GM19452 (cell line): Measurements from ENCODE around the gene RPA1.
"Not testable (repeated sequence)": the region's sequence is repeated elsewhere in the genome, so short reads cannot be mapped to it uniquely, and the experiment has no call there.

Experiments
- ATAC-seq: cut with Tn5 transposase; IDR thresholded peaks from one replicate; pipeline ENCODE4 v1.9.1; 2021; ENCODE audit not compliant: unreplicated experiment

RPA1 gene

DNA sequence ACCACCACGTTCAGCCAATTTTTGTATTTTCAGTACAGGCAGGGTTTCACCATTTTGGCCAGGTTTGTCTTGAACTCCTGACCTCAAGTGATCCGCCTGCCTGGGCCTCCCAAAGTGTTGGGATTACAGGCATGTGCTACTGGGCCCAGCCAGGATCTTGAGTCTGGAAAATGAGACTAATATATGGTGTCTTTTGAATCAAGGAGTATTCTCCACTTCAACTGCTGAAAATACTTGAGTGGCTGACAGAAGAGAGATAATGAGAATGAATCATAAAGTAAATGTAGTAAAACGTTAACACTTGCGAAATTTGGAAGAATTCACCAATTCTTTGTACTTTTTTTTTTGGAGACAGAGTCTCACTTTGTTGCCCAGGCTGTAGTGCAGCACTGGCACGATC is 16.7 kb upstream of the RPA1 start:
- no peak for ATAC-seq

DNA sequence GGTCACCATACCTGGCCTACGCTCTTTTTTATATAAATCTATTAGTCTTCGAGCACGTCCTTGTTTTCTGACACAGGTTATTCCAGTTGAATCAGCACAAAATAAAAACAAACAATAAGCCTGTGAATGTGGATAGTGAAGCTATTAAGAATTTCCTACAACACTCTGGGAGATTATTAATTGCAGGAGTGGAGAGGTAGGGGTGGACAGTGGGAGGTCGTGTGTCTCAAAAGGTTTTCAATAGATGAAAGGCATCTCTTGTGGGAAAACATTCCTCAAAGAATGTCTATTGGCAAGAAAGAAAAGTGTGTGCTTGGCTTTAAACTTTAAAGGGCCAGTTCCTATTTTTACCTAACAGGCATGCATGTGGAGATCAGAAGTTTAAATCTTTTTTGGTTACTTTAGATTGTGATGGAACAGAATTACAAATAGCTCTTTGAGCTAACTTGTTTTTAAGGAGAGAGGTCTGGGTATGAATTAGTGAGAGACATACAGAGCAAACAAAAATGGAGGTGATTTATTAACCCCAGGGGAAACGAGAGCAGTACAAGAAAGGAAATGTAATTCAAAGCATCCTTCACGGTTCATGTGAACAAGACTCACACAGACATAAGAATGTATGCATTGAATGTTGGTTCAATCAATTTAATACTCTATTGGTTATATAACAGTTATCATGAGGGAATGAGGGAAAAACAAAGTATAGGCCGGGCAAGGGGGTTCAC is 9.1 kb upstream of the RPA1 start:
- no peak for ATAC-seq

DNA sequence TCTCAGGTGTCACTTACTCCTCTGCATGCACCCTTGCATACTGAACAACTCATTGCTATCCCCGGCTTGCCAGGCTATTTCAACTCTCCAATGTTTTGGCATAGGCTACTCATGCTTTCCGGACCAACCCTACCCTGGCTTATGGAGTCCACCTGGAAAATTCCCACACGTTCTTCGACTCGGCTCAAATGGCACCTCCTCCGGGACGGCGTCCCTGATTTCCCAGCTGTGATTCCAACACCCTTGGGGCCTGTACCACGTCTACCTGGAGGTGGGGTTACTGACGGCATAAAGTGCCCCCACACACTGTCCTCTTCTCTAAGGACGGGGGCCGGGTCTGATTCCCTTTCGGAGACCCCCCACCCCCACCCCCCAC is 601 bp upstream of the RPA1 start:
- peak; percentile 12 for ATAC-seq

DNA sequence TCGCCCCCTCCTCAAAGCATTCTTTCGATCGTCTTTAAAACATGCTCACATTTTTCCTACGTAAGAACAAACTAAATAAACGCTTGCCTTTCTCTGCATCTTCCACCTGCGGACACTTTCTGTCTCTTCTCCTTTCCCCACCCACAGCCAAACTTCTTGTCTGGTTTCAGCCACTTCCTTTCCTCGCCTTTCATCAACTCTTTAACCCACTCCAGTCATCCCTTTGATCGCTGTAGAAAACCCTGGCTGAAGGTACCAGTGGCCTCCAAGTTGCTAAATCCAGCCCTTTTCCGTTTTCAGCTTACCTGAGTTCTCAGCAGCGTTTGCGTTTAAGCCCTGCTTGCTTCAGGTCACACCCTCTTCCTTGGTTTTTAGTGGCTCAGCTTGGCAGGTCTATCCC is 483 bp downstream of the RPA1 start:
- no peak for ATAC-seq

DNA sequence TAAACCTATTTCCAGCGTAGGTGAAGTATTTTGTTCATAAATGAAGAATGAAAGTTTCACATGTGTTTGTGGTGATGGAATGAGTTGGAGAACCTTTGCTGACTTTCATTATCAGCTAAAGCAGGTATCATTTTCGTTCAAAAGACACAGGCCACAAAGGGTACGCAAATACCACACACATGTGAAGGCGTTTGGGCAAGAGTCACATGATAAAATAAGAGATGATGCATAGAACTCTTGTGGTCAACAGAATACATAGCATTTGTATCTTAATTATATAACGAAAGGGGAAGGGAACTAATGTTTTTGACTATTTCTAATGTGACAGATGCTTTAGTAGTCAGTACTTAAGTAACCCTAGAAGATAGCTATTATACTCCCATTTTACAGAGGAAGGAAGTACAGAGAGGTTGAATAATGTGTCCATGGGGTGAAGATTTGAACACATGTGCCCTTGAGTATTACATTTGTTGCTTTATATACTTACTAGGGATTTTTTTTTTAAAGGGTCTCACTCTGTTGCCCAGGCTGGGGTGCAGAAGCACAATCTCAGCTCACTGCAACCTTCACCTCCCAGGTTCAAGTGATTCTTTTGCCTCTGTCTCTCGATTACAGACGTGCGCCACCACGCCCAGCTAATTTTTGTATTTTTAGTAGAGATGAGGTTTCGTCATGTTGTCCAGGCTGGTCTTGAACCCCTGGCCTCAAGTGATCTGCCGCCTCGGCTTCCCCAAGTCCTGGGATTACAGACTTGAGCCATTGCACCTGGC is 4.8 kb downstream of the RPA1 start:
- ATAC-seq = peak; percentile 55

DNA sequence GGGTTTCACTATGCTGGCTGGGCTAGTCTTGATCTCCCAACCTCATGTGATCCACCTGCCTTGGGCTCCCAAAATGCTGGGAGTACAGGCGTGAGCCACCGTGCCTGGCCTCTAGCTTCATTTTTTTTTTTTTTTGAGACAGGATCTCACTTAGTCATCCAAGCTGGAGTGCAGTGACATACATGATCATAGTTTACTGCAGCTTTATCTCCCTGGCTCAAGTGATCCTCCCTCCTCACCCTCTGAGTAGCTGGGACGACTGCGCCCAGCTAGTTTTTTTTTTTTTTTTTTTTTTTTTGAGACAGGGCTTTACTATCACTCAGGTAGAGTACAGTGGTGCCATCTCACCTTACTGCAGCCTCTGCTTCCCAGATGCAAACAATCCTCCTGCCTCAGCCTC is 9.7 kb downstream of the RPA1 start:
- ATAC-seq = no peak

DNA sequence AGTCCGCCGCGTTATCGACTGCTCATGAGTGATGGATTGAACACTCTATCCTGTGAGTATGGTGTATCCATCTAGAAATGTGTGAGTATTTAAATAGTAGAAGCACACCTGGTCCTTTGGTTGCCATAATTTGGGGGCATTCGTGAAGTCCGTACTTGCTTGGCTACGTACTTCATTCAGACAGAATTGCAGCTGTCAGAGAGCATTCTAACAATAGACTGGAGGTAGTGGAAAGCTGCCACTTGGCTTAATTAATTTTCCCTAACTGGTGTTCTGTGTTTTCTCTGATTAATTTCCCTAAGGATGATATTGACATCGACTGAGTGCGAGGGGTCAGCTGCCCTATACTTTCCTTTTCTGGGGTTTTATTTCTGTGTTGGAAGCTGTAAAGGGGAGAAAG is 14.1 kb downstream of the RPA1 start:
- ATAC-seq = no peak

DNA sequence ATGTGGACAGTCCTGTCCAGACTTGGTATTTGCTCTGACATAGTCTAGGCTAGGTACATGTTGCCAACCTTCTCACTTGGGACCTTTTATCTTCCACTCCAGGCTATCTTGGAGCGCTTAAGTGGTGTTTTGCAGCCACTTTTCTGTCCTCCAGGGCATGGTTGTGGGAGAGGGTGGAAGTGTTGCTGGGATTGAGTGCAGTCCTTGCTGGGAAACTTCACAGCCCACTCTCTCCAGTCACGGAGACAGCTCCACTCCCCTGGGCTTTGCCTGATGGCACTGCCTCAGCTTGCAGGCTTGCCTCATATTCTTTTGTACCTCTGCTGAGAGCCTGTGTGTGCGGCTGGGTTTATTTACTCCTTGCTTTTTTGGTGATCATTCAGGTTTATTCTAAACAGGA is 17.4 kb downstream of the RPA1 start:
- no peak for ATAC-seq

DNA sequence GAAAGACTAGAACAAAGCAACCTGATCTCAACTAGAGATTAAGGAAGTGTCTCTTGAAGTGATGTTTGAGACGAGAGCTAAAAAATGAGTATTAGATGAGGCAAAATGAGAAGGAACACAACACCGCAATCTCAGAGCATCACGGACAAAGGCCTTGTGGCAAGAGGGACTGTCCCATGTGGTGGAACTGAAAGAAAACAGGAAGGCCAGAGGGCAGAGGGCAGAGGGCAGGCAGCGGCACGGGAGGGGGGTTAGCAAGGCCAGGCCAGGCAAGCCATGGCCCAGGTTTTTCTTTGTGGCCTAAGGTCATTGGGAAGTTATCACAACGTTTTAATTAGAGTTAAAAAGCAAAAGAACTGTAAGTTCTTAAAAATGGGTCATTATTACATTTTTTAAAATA is 22.5 kb downstream of the RPA1 start:
- ATAC-seq = no peak

DNA sequence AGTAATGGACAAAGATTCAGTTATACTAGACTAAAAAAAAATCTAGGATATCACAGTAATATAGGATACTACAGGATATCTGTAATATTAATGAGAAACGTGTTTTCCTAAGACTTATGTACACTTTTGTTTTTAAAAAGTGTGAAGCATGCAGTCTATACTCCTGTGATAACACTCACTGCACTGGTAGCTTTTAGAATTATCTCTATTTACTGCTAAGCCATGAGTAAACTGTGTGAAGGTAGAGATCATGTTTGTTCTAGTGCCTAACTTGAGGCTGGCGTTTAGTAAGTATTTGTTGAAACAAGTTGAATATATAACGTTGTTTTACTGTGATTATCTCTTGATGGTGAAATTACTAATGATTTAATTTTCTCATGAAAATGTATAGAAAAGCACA is 23.9 kb downstream of the RPA1 start:
- ATAC-seq = no peak

DNA sequence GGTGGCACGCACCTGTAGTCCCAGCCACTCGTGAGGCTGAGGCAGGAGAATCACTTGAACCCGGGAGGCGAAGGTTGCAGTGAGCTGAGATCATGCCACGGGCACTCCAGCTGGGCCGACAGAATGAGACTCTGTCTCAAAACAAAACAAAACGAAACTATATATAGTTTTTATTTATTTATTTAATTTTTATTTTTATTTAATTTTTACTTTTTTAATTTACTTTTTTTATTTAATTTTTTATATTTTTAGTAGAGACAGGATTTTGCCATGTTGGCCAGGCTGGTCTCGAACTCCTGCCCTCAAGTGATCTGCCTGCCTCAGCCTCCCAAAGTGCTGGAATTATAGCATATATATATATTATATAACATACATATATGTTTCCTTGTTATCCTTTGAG is 26.7 kb downstream of the RPA1 start:
- ATAC-seq = not testable (repeated sequence)

DNA sequence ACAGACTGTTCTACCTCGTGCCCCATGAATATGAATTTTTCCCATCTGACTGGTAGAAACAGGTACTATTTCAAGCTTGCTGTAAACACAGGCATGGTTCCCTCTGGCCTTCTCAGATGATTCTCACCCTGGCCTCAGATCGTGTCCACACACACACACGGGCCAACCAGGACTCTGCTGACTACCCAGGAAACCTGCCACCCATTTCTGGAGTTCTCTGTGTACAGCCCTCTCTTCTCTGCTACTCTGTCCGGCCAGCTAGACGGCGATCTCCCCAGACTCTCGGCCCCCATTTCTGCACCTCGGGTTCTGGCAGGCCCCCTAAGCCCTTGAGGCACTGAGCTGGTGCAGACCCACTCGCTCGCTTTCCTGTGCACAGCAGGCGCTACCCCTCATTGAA is 31.2 kb downstream of the RPA1 start:
- no peak for ATAC-seq

DNA sequence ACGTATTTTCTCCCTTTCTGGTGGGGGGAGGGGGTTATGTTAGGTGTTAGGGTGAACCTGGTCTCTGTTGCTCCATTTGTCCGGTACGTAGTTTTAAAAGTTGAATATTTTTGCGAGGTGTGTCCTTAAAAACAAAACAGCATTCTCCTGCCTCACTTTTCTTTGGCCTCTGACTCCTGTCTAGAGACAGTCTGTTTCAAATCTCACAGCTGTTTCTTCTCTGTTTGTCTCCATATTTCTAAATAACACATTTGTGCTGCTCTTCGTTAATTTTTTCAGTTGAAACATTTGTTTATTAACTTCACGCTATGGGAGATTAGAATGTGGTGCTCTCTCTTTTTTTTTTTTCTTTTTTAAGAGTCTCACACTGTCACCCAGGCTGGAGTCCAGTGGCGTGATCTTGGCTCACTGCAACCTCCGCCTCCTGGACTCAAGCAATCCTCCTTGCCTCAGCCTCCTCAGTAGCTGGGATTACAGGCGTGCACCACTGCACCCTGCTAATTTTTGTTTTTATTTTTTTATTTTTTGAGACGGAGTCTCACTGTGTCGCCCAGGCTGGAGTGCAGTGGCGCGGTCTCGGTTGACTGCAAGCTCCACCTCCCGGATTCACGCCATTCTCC is 31.7 kb downstream of the RPA1 start:
- ATAC-seq = no peak

DNA sequence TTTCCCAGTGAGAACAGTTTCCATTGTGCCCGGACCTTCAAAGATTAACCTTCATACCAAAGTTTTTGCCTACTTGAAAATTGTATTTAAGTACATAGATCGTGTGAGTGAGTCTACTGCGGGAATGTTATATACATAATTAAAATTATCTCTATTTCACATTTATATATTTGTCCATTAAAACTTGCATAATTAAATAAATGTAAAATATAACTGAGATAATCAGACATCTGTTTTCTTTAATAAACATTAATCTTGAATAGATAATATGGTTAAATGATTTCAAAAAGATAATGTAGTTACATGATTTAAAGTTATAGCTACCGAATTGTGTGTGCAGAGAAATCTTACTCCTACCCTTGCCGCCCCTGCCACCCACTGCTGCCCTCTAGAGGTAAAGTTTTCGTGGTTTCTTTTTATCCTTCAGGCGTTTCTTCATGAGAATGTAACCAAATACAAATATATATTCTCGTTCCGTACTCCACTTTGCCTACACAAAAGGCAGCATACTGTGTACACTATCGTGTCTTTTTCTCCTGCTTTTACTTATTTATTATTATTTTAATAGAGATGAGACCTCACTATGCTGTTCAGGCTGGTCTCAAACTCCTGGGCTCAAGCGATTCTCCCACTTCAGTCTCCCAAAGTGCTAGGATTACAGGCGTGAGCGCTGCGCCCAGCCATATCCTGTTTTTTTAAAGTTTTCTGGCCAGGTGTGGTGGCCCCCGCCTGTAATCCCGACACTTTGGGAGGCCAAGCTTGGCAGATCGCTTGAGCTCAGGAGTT is 35.6 kb downstream of the RPA1 start:
- ATAC-seq = no peak

DNA sequence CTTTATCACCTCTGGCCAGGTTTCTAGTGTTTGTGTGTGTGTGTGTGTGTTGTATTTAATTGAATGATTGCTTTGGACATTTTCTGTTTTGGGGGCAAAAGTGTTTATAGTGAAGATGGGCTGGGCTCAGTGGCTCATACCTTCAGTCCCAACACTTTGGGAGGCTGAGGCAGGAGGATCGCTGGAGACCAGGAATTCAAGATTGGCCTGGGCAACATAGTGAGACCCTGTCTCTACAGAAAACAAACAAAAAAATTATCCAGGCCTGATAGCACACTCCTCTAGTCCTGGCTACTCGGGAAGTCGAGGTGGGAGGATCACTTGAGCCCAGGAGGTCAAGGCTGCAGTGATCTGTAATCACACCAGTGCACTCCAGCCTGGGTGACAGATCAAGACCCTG is 37.5 kb downstream of the RPA1 start:
- ATAC-seq = no peak

DNA sequence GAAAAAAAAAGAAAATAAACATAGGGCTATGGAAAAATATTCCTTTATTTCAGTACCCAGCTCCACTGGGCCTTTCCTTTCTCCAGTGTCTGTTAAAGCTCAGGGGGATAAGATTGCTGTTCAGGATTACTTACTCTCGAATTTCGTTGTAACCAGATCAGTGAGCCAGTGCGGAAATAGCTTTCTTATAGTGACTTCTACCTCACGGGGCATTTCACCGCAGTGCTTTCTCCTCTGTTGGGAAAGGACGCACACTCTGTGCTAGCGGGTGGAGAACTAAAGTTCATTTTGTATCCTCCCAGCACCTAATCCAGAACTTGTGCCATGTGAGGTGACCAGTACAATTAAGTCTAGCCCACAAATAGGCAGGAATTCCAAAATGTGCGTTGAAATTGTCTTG is 38.3 kb downstream of the RPA1 start:
- no peak for ATAC-seq

DNA sequence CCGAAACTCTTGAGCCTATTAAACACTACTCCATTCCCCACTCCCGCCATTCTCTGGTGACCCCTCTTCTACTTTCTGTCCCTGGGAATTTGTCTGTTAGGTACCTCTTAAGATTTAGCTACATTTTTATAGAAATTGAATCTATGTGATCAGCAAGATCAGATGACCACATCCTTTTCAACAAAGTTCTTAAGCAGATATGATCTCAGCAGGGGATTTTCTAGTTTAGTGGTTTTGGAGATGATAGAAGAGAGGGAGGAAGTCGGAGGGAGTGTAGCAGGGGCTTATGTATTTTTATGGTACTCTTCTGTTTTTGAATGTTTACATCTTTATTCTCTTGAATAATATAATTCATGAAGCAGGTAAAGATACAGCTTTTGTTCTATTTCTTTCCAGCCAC is 40.8 kb downstream of the RPA1 start:
- ATAC-seq = no peak

DNA sequence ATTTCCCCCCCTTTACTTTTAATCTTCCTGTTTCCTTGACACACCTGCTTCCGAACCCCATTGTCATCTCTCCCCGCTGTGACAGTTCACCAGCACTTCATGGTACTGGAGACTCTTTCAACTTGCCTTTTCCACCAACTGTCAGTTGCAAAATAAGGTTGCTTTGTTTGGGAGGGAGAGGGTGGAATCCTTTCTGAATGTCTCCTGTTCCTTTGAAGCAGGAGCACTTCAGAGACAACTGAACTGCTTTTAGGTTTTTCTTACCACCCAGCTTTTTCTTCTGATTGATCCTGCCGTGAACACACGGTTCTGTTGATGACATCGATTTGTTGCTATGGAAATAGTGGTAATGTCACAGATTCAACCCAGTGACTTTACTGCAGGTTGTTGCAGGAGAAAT is 42.0 kb downstream of the RPA1 start:
- no peak for ATAC-seq

DNA sequence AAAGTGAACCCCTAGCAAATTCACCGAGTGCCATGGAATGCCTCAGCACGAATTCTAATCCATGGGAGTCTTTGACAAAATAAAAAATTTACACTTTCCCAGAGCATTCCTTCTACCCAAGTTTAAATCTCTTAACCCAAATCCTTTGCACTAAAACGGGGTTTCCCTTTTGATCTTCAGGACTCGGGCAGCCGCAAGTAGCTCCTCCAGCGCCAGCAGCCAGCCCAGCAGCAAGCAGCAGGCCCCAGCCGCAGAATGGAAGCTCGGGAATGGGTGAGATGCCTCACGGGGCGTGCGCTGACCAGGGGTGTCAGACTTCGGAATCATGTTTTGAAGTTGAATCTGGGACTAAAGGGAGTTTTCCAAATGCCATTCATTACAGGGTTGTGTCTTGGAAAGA is 42.4 kb downstream of the RPA1 start:
- no peak for ATAC-seq

DNA sequence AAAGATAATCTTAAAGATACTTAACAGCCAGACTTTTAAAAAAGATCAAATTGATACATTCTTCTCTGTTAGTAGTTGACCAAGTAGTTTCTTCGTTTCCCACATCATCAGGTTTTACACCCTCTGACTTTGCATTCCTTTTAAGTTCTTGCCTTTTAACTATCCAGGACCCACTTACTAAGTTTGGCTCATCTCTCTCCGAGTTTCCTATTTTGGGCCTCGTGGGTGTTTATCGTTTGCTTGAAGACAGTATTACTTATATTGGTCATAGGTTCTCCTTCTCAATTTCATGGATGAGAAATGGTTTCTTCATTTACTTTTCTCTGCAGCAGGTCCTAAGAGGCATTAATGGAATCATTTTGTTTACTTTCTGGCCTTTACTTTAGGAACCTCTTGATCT is 43.2 kb downstream of the RPA1 start:
- no peak for ATAC-seq

DNA sequence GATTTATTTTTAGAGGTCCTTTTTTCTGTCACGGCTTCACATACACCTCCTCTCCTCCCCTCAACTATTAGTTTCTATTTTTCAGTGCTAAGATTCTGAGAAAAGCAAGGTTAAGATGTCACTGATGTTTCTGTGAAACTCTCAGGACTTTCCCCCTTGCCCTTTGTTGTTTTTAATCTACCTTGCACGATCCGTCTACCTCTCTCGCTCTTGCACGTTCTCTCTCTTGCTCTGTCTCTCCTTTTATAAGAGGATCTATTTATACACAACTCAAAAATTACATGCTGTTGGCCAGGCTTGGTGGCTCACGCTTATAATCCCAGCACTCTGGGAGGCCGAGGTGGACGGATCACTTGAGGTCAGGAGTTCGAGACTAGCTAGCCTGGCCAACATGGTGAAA is 43.6 kb downstream of the RPA1 start:
- no peak for ATAC-seq

DNA sequence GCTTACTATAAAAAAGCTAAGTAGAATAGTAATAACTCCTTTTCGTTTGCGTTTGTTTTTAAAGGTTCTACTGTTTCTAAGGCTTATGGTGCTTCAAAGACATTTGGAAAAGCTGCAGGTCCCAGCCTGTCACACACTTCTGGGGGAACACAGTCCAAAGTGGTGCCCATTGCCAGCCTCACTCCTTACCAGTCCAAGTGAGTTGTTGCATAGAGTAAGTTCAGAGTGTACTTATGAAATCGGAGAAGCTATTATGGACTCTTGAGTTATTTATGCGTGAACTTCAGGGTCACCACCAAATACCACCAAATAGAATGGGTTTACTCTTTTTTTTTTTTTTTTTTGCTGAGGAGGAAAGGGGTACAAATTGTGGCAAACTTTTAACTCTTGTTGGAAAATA is 45.8 kb downstream of the RPA1 start:
- ATAC-seq = no peak
